GM18505 (cell line): ENCODE measurements around the gene PGBD2.
"Not testable (repeated sequence)": the region's sequence is repeated elsewhere in the genome, so short reads cannot be mapped to it uniquely, and the experiment has no call there.

ENCODE experiments used
- ATAC-seq: cut with Tn5 transposase; IDR thresholded peaks from one replicate; pipeline ENCODE4 v1.9.1; 2021; ENCODE audit not compliant: unreplicated experiment
- POLR2A ChIP-seq: IDR thresholded peaks from 4 replicates; pipeline ENCODE4 v1.6.1; 2011; ENCODE audit warnings: borderline replicate concordance; ENCODE audit not compliant: insufficient read depth, insufficient read length; ENCODE audit errors: extremely low read depth

The PGBD2 gene

DNA sequence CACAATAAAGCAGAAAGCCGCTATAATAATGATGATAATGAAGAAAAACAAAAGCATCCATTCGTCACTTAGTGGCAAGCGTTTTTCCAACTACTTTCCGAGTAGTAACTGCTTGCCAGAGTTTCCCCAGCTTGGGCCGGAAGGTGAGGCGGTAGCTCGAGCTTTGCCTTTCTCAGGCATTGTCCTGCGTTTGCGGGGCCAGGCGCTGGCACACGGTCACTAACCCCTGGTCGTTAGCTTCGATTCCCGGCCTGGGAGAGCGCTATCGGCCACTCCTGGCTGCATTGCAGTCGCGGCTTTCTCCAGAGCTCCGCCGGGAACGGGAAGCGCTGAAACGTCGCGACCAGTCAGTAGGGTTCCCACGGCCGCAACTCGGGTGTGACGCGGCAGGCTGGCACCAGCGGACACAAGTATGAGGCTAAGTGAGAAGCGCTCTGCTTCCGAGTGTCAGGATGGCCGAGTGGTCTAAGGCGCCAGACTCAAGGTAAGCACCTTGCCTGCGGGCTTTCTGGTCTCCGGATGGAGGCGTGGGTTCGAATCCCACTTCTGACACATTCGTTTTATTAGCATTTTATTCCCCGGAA is 32.5 kb upstream of the PGBD2 start:
- ATAC-seq = peak; percentile 83
- peak; percentile 30 for TF ChIP-seq POLR2A

DNA sequence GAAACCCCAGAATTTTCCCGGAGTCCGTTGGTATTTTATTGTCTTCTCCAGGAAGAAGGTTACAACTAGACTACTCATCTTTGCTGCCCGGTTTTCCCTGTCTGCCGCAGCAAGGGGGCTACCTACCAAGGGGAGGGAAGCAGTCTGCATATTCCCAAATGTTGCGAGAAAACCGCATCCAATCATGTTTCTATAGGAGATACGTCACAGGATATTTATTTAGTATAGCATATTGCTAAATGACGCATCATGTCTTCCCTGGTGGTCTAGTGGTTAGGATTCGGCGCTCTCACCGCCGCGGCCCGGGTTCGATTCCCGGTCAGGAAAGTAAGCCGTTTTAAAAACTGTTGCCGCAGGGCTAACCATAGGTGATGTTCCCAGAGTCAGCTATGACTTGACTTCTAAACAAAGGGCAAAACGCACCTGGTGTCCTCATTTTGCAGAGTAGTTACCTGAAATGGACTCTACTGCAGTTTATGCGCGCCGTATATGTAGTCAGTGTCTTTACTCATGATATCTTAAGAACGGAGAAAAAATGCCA is 32.0 kb upstream of the PGBD2 start:
- ATAC-seq = peak; percentile 52
- no peak for TF ChIP-seq POLR2A

DNA sequence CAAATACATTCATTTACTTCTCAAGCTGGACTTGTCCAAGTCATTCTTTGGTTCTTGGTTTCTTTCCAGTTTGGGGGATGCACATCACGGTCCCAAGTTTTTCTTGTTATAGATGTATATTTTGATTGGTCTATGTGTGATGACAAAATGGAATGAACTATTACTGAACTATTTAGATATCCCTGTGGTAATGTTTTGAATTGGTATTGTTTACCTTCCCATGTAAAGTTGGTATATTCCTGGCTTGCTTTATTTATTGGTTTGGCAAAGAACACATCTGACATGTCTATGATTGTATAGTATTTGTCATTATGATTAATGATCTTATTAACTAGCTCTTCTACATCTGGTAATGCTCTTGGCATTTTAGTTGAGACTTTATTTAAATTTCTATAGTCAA is 24.8 kb upstream of the PGBD2 start:
- ATAC-seq = no peak
- no peak for TF ChIP-seq POLR2A

DNA sequence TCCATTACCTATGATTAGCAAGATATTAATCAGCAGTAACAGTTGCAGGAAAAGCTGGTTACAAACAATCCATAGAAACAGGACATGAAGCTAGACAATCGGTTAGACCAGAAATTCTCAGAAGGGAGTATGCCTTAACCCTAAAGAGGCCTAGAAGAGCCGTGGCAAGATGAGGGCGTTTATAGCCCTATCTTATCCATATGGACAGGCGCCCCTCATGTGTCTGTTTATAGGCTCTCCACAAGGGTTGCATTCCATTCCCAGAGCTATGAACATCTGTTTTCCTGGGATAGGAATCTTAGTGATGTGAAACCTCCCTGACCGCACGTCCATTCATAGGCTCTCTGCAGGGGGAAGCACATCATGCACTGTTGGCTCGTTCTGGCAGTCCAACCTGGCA is 23.6 kb upstream of the PGBD2 start:
- ATAC-seq = not testable (repeated sequence)

DNA sequence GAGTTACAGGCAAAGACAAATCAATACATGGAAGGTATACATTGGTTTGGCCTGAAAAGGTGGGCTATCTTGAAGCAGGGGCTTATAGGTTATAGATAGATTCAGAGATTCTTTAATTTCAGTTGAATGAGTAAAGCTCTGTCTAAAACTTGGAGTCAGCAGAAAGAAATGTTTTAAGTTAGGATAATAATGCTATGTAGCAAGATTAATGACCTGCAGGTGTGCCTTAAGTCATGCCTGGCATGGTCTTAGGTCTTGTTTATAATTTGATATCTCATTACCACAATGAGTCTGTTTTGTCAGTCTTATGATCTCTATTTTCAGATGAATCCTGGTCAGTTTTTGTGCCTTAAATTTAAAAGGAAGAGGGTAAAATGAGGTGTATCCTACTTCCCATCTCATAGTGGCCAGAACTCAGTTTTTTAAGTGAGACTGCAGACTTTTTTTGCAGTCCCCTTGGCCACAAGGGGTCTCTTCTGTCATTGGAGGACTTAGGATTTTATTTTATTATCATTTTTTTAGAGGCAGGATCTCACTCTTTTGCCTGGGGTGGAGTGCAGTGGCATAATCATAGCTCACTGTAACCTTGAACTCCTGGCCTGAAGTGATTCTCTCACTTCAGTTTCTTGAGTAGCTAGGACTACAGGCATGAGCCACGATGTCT is 21.3 kb upstream of the PGBD2 start:
- ATAC-seq = no peak
- no peak for TF ChIP-seq POLR2A

DNA sequence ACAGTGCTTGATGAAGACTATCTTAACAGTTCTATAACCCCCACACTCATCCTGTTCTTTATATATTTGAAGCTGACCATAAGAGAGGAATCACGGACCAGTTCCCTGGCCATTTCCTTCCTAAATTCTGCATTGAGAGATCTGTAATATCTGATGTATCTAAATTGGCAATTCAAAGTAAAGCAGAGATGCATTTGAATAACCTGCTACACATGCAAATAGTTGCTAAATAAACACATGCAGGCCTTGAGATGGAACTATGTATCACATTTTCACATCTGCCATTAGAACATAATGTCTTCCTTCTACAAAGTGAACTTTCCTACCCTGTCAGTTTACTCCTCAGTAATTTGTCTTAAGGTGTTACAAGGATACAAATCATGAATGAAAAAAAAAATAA is 20.4 kb upstream of the PGBD2 start:
- no peak for TF ChIP-seq POLR2A
- no peak for ATAC-seq

DNA sequence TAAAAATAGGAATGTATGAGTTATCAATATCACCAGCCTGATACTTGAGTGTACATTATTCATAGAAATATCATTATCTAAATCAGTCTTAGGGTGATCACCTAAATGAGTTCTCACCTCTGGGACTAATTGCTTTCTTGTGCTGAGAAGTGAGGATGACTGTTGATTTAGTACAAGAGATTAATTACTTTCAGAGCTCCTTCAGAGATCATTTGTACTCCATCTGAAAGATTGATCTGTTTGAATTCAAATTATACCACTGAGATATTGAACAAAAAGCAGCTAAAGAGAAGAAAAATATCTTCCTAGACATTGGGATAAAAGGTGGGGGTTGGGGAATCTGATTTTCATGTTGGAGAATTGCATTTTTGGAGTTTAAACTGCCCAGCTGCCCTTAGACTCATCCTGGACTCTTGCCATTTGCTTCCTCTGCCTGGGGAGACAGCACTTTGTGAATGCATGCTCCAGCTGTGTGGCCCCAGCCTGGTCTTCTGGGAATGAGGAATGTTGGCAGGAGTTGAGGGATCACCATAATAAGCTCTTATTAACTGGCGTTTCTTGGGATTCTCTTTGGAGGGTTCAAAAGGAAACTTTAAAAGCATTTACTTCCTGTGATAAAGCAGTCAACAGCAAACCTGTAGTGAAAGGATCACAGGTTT is 19.7 kb upstream of the PGBD2 start:
- TF ChIP-seq POLR2A = no peak
- ATAC-seq = no peak

DNA sequence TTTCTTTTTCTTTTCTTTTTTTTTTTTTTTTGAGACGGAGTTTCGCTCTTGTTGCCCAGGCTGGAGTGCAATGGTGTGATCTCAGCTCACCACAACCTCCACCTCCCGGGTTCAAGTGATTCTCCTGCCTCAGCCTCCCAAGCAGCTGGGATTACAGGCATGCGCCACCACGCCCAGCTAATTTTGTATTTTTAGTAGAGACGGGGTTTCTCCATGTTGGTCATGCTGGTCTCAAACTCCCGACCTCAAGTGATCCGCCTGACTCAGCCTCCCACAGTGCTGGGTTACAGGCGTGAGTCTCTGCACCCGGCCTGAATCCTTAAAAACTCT is 16.2 kb upstream of the PGBD2 start:
- not testable (repeated sequence) for ATAC-seq

DNA sequence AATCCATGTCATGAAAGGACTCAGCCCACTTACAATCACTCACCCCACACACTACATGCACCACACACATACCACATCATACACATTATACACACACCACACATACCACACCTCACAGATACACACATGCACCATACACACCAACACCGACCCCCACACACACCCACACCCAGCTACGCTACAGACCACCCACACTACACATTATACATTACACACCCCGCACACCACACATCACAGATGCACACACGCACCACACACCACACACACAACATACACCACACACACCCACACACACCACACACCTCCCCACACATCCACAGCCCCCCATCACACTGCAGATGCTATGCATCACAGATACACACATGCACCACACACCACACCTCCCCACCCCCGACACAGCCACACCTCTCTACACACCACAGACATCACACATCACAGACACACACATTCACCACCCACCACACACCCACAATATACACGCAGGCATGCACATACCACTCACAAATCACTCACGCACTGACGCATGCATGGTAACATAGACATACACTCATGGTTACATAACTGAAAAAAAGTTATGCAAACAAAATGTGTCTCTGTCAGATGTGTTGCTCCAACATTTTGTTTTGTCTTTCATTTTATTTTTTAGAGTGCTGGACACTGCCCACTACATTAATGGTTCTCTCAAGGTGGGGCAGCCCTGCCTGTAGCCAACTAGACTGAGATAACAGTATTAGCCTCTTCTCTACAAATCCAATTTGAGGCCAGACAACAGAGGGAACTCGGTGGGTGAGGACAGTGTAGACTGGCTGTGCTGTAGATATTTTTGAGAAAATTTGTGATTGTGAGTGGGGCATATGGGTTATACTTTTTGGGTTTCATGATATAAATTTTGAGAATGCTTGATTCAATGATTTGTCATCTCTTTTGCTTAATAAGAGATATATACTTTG is 15.2 kb upstream of the PGBD2 start:
- ATAC-seq = no peak
- TF ChIP-seq POLR2A = no peak

DNA sequence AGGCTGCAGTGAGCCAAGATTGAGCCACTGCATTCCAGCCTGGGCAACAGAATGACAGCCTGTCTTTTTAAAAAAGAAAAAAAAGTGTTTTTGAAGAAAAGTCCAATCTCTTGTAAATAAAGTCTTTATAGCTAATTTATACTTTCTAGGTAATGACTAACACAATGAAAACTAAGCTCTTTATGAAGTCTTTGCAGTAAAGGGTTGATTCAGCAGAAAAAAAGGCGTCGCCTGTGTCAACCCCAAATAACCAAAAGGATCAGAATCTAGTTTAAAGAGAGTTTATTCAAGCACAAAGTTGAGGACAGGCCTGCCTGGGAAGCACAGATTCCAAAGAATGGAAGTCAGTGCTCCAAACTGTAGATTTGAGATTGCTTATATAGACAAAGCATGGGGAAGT is 14.3 kb upstream of the PGBD2 start:
- no peak for ATAC-seq
- TF ChIP-seq POLR2A = no peak

DNA sequence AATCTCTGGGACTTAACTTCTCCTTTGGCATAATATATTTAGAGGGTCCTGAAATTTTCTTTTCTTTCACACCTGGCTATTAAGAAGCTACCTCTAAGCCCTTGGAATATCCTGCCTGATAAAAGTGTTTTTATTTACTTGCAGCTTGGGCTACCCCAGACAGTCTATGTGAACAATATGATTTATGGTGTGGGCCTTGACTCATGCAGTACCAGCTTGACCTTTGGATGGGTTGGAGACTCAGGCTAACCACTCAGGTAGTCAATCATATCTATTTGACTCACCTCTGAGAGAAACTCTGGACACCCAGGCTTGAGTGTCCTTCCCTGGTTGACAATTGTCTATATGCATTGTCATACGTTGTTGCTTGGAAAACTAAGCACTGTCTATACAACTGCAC is 13.4 kb upstream of the PGBD2 start:
- ATAC-seq = no peak

DNA sequence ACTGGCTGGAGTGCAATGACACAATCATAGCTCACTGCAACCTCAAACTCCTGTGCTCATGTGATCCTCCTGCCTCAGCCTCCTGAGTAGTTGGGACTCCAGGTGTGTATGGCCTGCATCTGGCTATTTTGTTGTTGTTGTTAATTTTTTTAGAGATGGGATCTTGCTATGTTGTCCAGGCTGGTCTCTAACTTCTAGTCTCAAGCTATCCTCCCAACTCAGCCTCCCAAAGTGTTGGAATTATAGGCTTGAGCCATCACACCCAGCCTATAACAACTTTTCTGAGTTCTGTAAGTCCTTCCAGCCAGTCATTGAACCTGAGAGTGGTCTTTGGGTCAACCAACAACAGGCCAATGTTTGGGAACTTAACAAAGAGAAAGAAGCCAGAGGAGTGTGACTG is 11.2 kb upstream of the PGBD2 start:
- no peak for TF ChIP-seq POLR2A
- no peak for ATAC-seq

More for the DNA sequence above, 13.4 kb upstream of the PGBD2 start:
- no peak for TF ChIP-seq POLR2A
